Stimulated activated naive CD8-positive, alpha-beta T cell treated with anti-CD3 and anti-CD28 coated beads, Interleukin-15, Interleukin-2, amounts not matched to agents 100 ng/mL and 50 ng/mL, for 24 hours (primary cell): ENCODE measurements around the gene AATK.

ENCODE experiments used
- H3K27ac Mint-ChIP-seq: one replicate; pipeline ENCODE4 v1.8.0; 2021; ENCODE audit warnings: mild to moderate bottlenecking, mixed read lengths
- H3K27me3 Mint-ChIP-seq: one replicate; pipeline ENCODE4 v1.8.0; 2021; ENCODE audit warnings: mixed read lengths
- H3K36me3 Mint-ChIP-seq: one replicate; pipeline ENCODE4 v1.8.0; 2021; ENCODE audit warnings: low read depth, mixed read lengths
- H3K4me1 Mint-ChIP-seq: one replicate; pipeline ENCODE4 v1.8.0; 2021; ENCODE audit warnings: low read depth, mixed read lengths
- H3K4me3 Mint-ChIP-seq: one replicate; pipeline ENCODE4 v1.8.0; 2021; ENCODE audit warnings: mild to moderate bottlenecking, mixed read lengths
- H3K9me3 Mint-ChIP-seq: one replicate; pipeline ENCODE4 v1.8.0; 2021; ENCODE audit warnings: mixed read lengths

AATK gene

GRCh38 chr17:81190591-81190990 lies 24.6 kb upstream of the AATK start:
- H3K4me1 Mint-ChIP-seq, result no peaks in the 10 kb centered on the region

GRCh38 chr17:81189670-81190530 lies 23.9 kb upstream of the AATK start:
- H3K4me1 Mint-ChIP-seq, result no peaks in the 10 kb centered on the region
- H3K36me3 Mint-ChIP-seq, result no peaks in the 10 kb centered on the region
- H3K4me3 Mint-ChIP-seq, result no peak overlapping the region
- H3K9me3 Mint-ChIP-seq, result no peaks in the 10 kb centered on the region
- H3K27ac Mint-ChIP-seq, result no peak overlapping the region
- no peaks in the 10 kb centered on the region for H3K27me3 Mint-ChIP-seq

More at GRCh38 chr17:81190591-81190990, 24.6 kb upstream of the AATK start:
- H3K36me3 Mint-ChIP-seq, result no peaks in the 10 kb centered on the region
- no peaks in the 10 kb centered on the region for H3K27me3 Mint-ChIP-seq
- H3K27ac Mint-ChIP-seq, result no peak overlapping the region
- H3K9me3 Mint-ChIP-seq, result no peaks in the 10 kb centered on the region
- H3K4me3 Mint-ChIP-seq, result no peak overlapping the region

- Mint-ChIP-seq H3K27me3 (peaks cover 4% of the 10 kb centered on the region), H3K36me3 (no peaks in the 10 kb centered on the region), H3K27ac (no peak overlapping the region), H3K4me1 (no peaks in the 10 kb centered on the region), H3K9me3 (no peaks in the 10 kb centered on the region), H3K4me3 (no peak overlapping the region)
Measured at GRCh38 chr17:81189016-81189415, 23.0 kb upstream of the AATK start.

GRCh38 chr17:81188491-81188840 lies 22.4 kb upstream of the AATK start:
- H3K27ac Mint-ChIP-seq, result no peak overlapping the region
- peaks cover 5% of the 10 kb centered on the region for H3K27me3 Mint-ChIP-seq
- H3K36me3 Mint-ChIP-seq, result no peaks in the 10 kb centered on the region
- H3K4me1 Mint-ChIP-seq, result no peaks in the 10 kb centered on the region
- H3K9me3 Mint-ChIP-seq, result no peaks in the 10 kb centered on the region
- H3K4me3 Mint-ChIP-seq, result no peak overlapping the region

GRCh38 chr17:81187586-81188490 lies 21.8 kb upstream of the AATK start:
- no peak overlapping the region for H3K27ac Mint-ChIP-seq
- no peaks in the 10 kb centered on the region for H3K4me1 Mint-ChIP-seq
- H3K36me3 Mint-ChIP-seq, result no peaks in the 10 kb centered on the region
- peaks cover 5% of the 10 kb centered on the region for H3K27me3 Mint-ChIP-seq
- no peaks in the 10 kb centered on the region for H3K9me3 Mint-ChIP-seq
- no peak overlapping the region for H3K4me3 Mint-ChIP-seq

- Mint-ChIP-seq H3K36me3 (no peaks in the 10 kb centered on the region), H3K4me1 (no peaks in the 10 kb centered on the region), H3K4me3 (no peak overlapping the region), H3K27ac (no peak overlapping the region), H3K27me3 (peaks cover 5% of the 10 kb centered on the region), H3K9me3 (no peaks in the 10 kb centered on the region)
Measured at GRCh38 chr17:81187120-81187519, 21.1 kb upstream of the AATK start.

- Mint-ChIP-seq H3K9me3 (no peaks in the 10 kb centered on the region), H3K27ac (no peak overlapping the region), H3K4me1 (no peaks in the 10 kb centered on the region), H3K4me3 (no peak overlapping the region), H3K27me3 (peaks cover 5% of the 10 kb centered on the region), H3K36me3 (no peaks in the 10 kb centered on the region)
Measured at GRCh38 chr17:81186203-81186602, 20.2 kb upstream of the AATK start.

GRCh38 chr17:81184555-81184954 lies 18.5 kb upstream of the AATK start:
- Mint-ChIP-seq H3K36me3 (no peaks in the 10 kb centered on the region), H3K4me3 (no peak overlapping the region), H3K9me3 (no peaks in the 10 kb centered on the region), H3K4me1 (no peaks in the 10 kb centered on the region), H3K27me3 (peaks cover 5% of the 10 kb centered on the region), H3K27ac (no peak overlapping the region)

- no peak overlapping the region for H3K27ac Mint-ChIP-seq
- H3K4me3 Mint-ChIP-seq, result no peak overlapping the region
- H3K9me3 Mint-ChIP-seq, result no peaks in the 10 kb centered on the region
- H3K27me3 Mint-ChIP-seq, result peaks cover 5% of the 10 kb centered on the region
- no peaks in the 10 kb centered on the region for H3K4me1 Mint-ChIP-seq
- H3K36me3 Mint-ChIP-seq, result no peaks in the 10 kb centered on the region
Measured at GRCh38 chr17:81183807-81184206, 17.8 kb upstream of the AATK start.

GRCh38 chr17:81183316-81183715 lies 17.3 kb upstream of the AATK start:
- no peak overlapping the region for H3K27ac Mint-ChIP-seq
- no peak overlapping the region for H3K4me3 Mint-ChIP-seq
- H3K9me3 Mint-ChIP-seq, result no peaks in the 10 kb centered on the region

GRCh38 chr17:81182596-81182995 lies 16.6 kb upstream of the AATK start:
- Mint-ChIP-seq H3K36me3 (no peaks in the 10 kb centered on the region), H3K9me3 (no peaks in the 10 kb centered on the region), H3K4me1 (no peaks in the 10 kb centered on the region), H3K27ac (no peak overlapping the region), H3K27me3 (peaks cover 5% of the 10 kb centered on the region), H3K4me3 (no peak overlapping the region)

More at GRCh38 chr17:81183316-81183715, 17.3 kb upstream of the AATK start:
- no peaks in the 10 kb centered on the region for H3K4me1 Mint-ChIP-seq
- H3K27me3 Mint-ChIP-seq, result peaks cover 5% of the 10 kb centered on the region
- no peaks in the 10 kb centered on the region for H3K36me3 Mint-ChIP-seq

GRCh38 chr17:81181811-81182185 lies 15.8 kb upstream of the AATK start:
- H3K27ac Mint-ChIP-seq, result no peak overlapping the region
- no peaks in the 10 kb centered on the region for H3K36me3 Mint-ChIP-seq
- H3K4me3 Mint-ChIP-seq, result no peak overlapping the region
- H3K9me3 Mint-ChIP-seq, result no peaks in the 10 kb centered on the region
- H3K4me1 Mint-ChIP-seq, result no peaks in the 10 kb centered on the region
- peaks cover 5% of the 10 kb centered on the region for H3K27me3 Mint-ChIP-seq

GRCh38 chr17:81180836-81181810 lies 15.1 kb upstream of the AATK start:
- H3K27me3 Mint-ChIP-seq, result peaks cover 5% of the 10 kb centered on the region
- H3K9me3 Mint-ChIP-seq, result no peaks in the 10 kb centered on the region
- no peaks in the 10 kb centered on the region for H3K36me3 Mint-ChIP-seq
- no peak overlapping the region for H3K27ac Mint-ChIP-seq
- H3K4me1 Mint-ChIP-seq, result no peaks in the 10 kb centered on the region
- no peak overlapping the region for H3K4me3 Mint-ChIP-seq

- Mint-ChIP-seq H3K36me3 (no peaks in the 10 kb centered on the region), H3K4me1 (no peaks in the 10 kb centered on the region), H3K27ac (no peak overlapping the region), H3K9me3 (no peaks in the 10 kb centered on the region), H3K4me3 (no peak overlapping the region), H3K27me3 (peaks cover 5% of the 10 kb centered on the region)
Measured at GRCh38 chr17:81179861-81180260, 13.8 kb upstream of the AATK start.
